ENCODE data around the gene OR1C1.

DNA sequence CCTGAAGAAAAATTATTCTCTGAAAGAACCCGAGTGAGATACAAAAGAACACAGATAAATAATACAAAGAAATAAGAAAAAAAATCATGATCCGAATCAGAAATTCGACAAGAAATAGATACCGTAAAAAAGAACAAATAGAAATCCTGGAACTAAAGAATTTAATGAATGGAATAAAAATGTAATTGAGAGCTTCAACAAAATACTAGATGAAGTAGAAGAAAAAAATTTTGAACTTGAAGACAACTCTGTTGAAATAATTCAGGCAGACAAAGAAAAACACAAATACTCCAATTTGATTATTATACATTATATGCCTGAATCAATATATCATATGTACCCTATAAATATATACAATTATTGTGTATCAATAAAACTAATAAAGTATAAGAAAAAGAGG, 39.1 kb downstream of the OR1C1 start:
- no peak for TF ChIP-seq POLR2A (IDR thresholded peaks at IDR 0.05)
- TF ChIP-seq, protein P1, sequence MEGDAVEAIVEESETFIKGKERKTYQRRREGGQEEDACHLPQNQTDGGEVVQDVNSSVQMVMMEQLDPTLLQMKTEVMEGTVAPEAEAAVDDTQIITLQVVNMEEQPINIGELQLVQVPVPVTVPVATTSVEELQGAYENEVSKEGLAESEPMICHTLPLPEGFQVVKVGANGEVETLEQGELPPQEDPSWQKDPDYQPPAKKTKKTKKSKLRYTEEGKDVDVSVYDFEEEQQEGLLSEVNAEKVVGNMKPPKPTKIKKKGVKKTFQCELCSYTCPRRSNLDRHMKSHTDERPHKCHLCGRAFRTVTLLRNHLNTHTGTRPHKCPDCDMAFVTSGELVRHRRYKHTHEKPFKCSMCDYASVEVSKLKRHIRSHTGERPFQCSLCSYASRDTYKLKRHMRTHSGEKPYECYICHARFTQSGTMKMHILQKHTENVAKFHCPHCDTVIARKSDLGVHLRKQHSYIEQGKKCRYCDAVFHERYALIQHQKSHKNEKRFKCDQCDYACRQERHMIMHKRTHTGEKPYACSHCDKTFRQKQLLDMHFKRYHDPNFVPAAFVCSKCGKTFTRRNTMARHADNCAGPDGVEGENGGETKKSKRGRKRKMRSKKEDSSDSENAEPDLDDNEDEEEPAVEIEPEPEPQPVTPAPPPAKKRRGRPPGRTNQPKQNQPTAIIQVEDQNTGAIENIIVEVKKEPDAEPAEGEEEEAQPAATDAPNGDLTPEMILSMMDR (IDR thresholded peaks at IDR 0.05): no peak
